WTC11 (cell line): Measurements from ENCODE around the gene SLC17A9. TPM values are rescaled to one million over a fixed set of nuclear protein-coding genes. Genes with fewer than 3 reads are reported as not detected.

Experiments used
- ATAC-seq: fragments of 200-7000 bp; cut with Tn5 transposase; 2 replicates; pipeline ENCODE4 v1.10.0; 2021; ENCODE audit warnings: mild to moderate bottlenecking, moderate library complexity
- CTCF ChIA-PET: fragments of 300-600 bp; sonication (Branson Sonifier 250); formaldehyde crosslinking; loops from one replicate; lab custom pipeline; 2021; ENCODE audit warnings: antibody characterized with exemption; lab: Charles Lee
- POLR2A ChIA-PET: fragments of 350-600 bp; sonication (Branson Sonifier 250); formaldehyde crosslinking; loops from one replicate; lab custom pipeline; 2021; ENCODE audit warnings: antibody characterized with exemption; lab: Charles Lee
- DNase-seq: peaks from one replicate; pipeline ENCODE4 v3.0.0; 2021; ENCODE audit warnings: low spot score
- H3K27ac Mint-ChIP-seq: 2 replicates; pipeline ENCODE4 v1.8.0; 2021; ENCODE audit warnings: mixed read lengths
- H3K27me3 Mint-ChIP-seq: 2 replicates; pipeline ENCODE4 v1.8.0; 2021; ENCODE audit warnings: low read depth, mild to moderate bottlenecking, moderate library complexity, mixed read lengths
- H3K36me3 Mint-ChIP-seq: 2 replicates; pipeline ENCODE4 v1.8.0; 2021; ENCODE audit warnings: mixed read lengths
- H3K4me1 Mint-ChIP-seq: 2 replicates; pipeline ENCODE4 v1.8.0; 2022; ENCODE audit warnings: mixed read lengths
- H3K4me3 Mint-ChIP-seq: 2 replicates; pipeline ENCODE4 v1.8.0; 2021; ENCODE audit warnings: mild to moderate bottlenecking, moderate library complexity, mixed read lengths
- H3K9me3 Mint-ChIP-seq: 2 replicates; pipeline ENCODE4 v1.8.0; 2021; ENCODE audit warnings: mixed read lengths
- ATF1 ChIP-seq: sonication (generic); formaldehyde crosslinking; IDR thresholded peaks from 2 replicates; pipeline ENCODE4 v1.8.1; 2023; ENCODE audit warnings: mild to moderate bottlenecking, moderate library complexity, missing genetic modification reagents
- ATF3 ChIP-seq: sonication (generic); formaldehyde crosslinking; conservative IDR thresholded peaks from 2 replicates; pipeline ENCODE4 v1.8.1; 2022; ENCODE audit warnings: mild to moderate bottlenecking, missing genetic modification reagents
- CTCF ChIP-seq: fragments of 200-600 bp; IDR thresholded peaks from 2 replicates; pipeline ENCODE4 v1.8.0; 2022; ENCODE audit warnings: antibody characterized with exemption
- E2F1 ChIP-seq: sonication (generic); formaldehyde crosslinking; IDR thresholded peaks from 2 replicates; pipeline ENCODE4 v1.8.0; 2022; ENCODE audit warnings: mild to moderate bottlenecking, missing genetic modification reagents
- GABPB1 ChIP-seq: sonication (generic); formaldehyde crosslinking; IDR thresholded peaks from 2 replicates; pipeline ENCODE4 v1.8.1; 2023; ENCODE audit warnings: mild to moderate bottlenecking, missing genetic modification reagents
- GRHL2 ChIP-seq: fragments of 250-450 bp; sonication (Bioruptor Pico); IDR thresholded peaks from 2 replicates; pipeline ENCODE4 v1.8.0; 2022; ENCODE audit warnings: mild to moderate bottlenecking, moderate library complexity; ENCODE audit not compliant: insufficient replicate concordance, severe bottlenecking
- IRF2 ChIP-seq: sonication (generic); formaldehyde crosslinking; IDR thresholded peaks from 2 replicates; pipeline ENCODE4 v1.8.0; 2022; ENCODE audit warnings: low read depth, missing genetic modification reagents, borderline replicate concordance
- JUN ChIP-seq: sonication (generic); formaldehyde crosslinking; IDR thresholded peaks from 2 replicates; pipeline ENCODE4 v1.8.0; 2023; ENCODE audit warnings: mild to moderate bottlenecking, missing genetic modification reagents
- MAX ChIP-seq: sonication (generic); formaldehyde crosslinking; IDR thresholded peaks from 2 replicates; pipeline ENCODE4 v1.8.0; 2022; ENCODE audit warnings: mild to moderate bottlenecking, missing genetic modification reagents
- NFATC4 ChIP-seq: fragments of 250-450 bp; sonication (Bioruptor Pico); IDR thresholded peaks from 2 replicates; pipeline ENCODE4 v1.9.0; 2021; ENCODE audit warnings: mild to moderate bottlenecking
- PREB ChIP-seq: sonication (generic); formaldehyde crosslinking; IDR thresholded peaks from 2 replicates; pipeline ENCODE4 v1.8.1; 2022; ENCODE audit warnings: mild to moderate bottlenecking, missing genetic modification reagents, moderate library complexity, borderline replicate concordance
- TCF7 ChIP-seq: sonication (generic); formaldehyde crosslinking; IDR thresholded peaks from 2 replicates; pipeline ENCODE4 v1.8.0; 2022; ENCODE audit warnings: mild to moderate bottlenecking, low read depth, missing genetic modification reagents, moderate library complexity
- USF2 ChIP-seq: sonication (generic); formaldehyde crosslinking; IDR thresholded peaks from 2 replicates; pipeline ENCODE4 v1.8.1; 2023; ENCODE audit warnings: mild to moderate bottlenecking, missing genetic modification reagents, moderate library complexity
- ZBTB21 ChIP-seq: sonication (generic); formaldehyde crosslinking; IDR thresholded peaks from 2 replicates; pipeline ENCODE4 v1.8.1; 2023; ENCODE audit warnings: mild to moderate bottlenecking, missing genetic modification reagents, borderline replicate concordance
- ZNF121 ChIP-seq: sonication (generic); formaldehyde crosslinking; IDR thresholded peaks from 2 replicates; pipeline ENCODE4 v1.8.0; 2023; ENCODE audit warnings: missing genetic modification reagents
- ZNF425 ChIP-seq: fragments of 250-450 bp; sonication (Bioruptor Pico); conservative IDR thresholded peaks from 2 replicates; pipeline ENCODE4 v1.9.0; 2021; ENCODE audit warnings: mild to moderate bottlenecking
- ZNF512 ChIP-seq: sonication (generic); formaldehyde crosslinking; IDR thresholded peaks from 2 replicates; pipeline ENCODE4 v1.8.1; 2022; ENCODE audit warnings: missing genetic modification reagents, borderline replicate concordance
- total RNA-seq: library from RNA; stranded (reverse); gene quantifications from 3 replicates; pipeline ENCODE4 v1.2.3, GENCODE V29; 2021

Gene SLC17A9
- total RNA-seq, 1 experiment from 2014 or later = 41.7 TPM

- peak; percentile 75 for TF ChIP-seq ZNF121
- no peak for TF ChIP-seq CTCF
- peak; percentile 93 for TF ChIP-seq GABPB1 (CRISPR knock-in tag)
- Mint-ChIP-seq H3K36me3 (peaks cover 15% of the 10 kb centered on the region), H3K4me1 (peaks cover 73% of the 10 kb centered on the region), H3K9me3 (no peaks in the 10 kb centered on the region), H3K4me3 (peak overlapping the region; percentile 18), H3K27me3 (no peaks in the 10 kb centered on the region), H3K27ac (peak overlapping the region; percentile 94)
- ATAC-seq = no peak
- peak; percentile 9 for DNase-seq
- ChIA-PET POLR2A (interaction anchor here (1.2 kb wide), 1 partner anchor 11 kb away, joined by 3 read pairs; no protein-coding TSS in a partner anchor), CTCF (interaction anchor here (0.7 to 2.8 kb wide), 10 partner anchors 9 to 94 kb away, joined by 3 to 11 read pairs (median 4); partner anchors contain the start of gene DIDO1)
Observed at GRCh38 chr20:62916703-62917476, 35.6 kb upstream of the SLC17A9 start.

- ChIA-PET CTCF (interaction anchor here (1.3 to 2.8 kb wide), 5 partner anchors 10 to 44 kb away, joined by 3 to 7 read pairs (median 4); no protein-coding TSS in a partner anchor), POLR2A (no interaction called here)
- H3K9me3 Mint-ChIP-seq = no peaks in the 10 kb centered on the region
- H3K27ac Mint-ChIP-seq = peak overlapping the region; percentile 92
- peaks cover 11% of the 10 kb centered on the region for H3K36me3 Mint-ChIP-seq
- TF ChIP-seq TCF7 (CRISPR knock-in tag) (no peak), JUN (CRISPR knock-in tag) (no peak), USF2 (no peak)
- ATAC-seq (no peak), DNase-seq (no peak)
- H3K27me3 Mint-ChIP-seq = no peaks in the 10 kb centered on the region
- peak overlapping the region; percentile 18 for H3K4me3 Mint-ChIP-seq
- peaks cover 77% of the 10 kb centered on the region for H3K4me1 Mint-ChIP-seq
Observed at GRCh38 chr20:62917720-62918119, 34.8 kb upstream of the SLC17A9 start.

- Mint-ChIP-seq H3K27me3 (no peaks in the 10 kb centered on the region), H3K4me1 (peaks cover 77% of the 10 kb centered on the region), H3K4me3 (peak overlapping the region; percentile 18), H3K36me3 (peaks cover 8% of the 10 kb centered on the region), H3K27ac (peak overlapping the region; percentile 92), H3K9me3 (no peaks in the 10 kb centered on the region)
- peak; percentile 5 for DNase-seq
- CTCF ChIA-PET = interaction anchor here (1.3 to 2.8 kb wide), 5 partner anchors 10 to 44 kb away, joined by 3 to 7 read pairs (median 5); no protein-coding TSS in a partner anchor
- ATAC-seq = no peak
- TF ChIP-seq ZNF425 (CRISPR knock-in tag) = no peak
- TF ChIP-seq ZBTB21 = no peak
- no peak for TF ChIP-seq PREB (CRISPR knock-in tag)
- TF ChIP-seq NFATC4 = no peak
- POLR2A ChIA-PET = interaction anchor here (0.7 kb wide), 1 partner anchor 20 kb away, joined by 3 read pairs; the partner anchor contains the start of gene GID8
Observed at GRCh38 chr20:62918147-62918546, 34.4 kb upstream of the SLC17A9 start.

- Mint-ChIP-seq H3K27me3 (no peaks in the 10 kb centered on the region), H3K9me3 (no peaks in the 10 kb centered on the region), H3K36me3 (peaks cover 3% of the 10 kb centered on the region), H3K4me1 (peaks cover 83% of the 10 kb centered on the region), H3K27ac (peak overlapping the region; percentile 92), H3K4me3 (peak overlapping the region; percentile 18)
- POLR2A ChIA-PET = interaction anchor here (0.7 kb wide), 1 partner anchor 19 kb away, joined by 3 read pairs; the partner anchor contains the start of gene GID8
- DNase-seq = peak; percentile 9
- CTCF ChIA-PET = interaction anchor here (0.6 to 2.8 kb wide), 6 partner anchors 9 to 45 kb away, joined by 3 to 7 read pairs (median 4); no protein-coding TSS in a partner anchor
- no peak for ATAC-seq
- TF ChIP-seq ZNF512 (no peak), ATF3 (no peak), GRHL2 (CRISPR knock-in tag) (no peak), MAX (CRISPR knock-in tag) (no peak), ATF1 (CRISPR knock-in tag) (no peak), E2F1 (no peak), IRF2 (CRISPR knock-in tag) (no peak)
Observed at GRCh38 chr20:62918831-62919230, 33.7 kb upstream of the SLC17A9 start.
